ENCODE measurements around the gene NEK8. TPM values are rescaled to one million over a fixed set of nuclear protein-coding genes. Genes with fewer than 3 reads are reported as not detected.

NEK8 gene
- total and polyA plus RNA-seq, 9 of the 15 experiments (the other 6 are each of a cell fraction or from before 2014, with no cell fraction given) = 0.98 to 16.6 (median 4.6) TPM

DNA sequence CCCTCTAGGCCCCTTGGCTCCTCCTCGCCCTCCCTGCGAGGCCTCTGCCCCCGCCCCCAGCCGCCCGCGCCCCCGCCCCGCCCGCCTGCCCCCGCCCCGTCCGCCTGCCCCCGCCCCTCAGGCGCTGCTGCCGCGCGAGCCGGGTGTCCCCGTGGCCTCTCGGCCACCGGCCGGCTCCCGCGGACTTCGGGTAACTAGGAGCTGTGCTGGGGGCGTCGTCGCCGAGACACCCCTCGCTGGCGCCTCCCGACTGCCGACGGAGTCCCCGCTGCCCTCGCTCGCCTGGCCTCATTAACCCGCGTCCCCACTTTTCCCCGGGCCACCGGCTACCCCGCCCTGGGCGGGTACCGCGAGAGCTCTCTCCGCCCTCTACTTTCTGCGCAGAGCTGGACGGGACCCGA lies 2.4 kb upstream of the NEK8 start, which contains the start of gene TLCD1 (continued):
- TF ChIP-seq SMARCA4 (IDR thresholded peaks at IDR 0.05) (no peak), MCM5 (IDR thresholded peaks at IDR 0.05; ENCODE audit: low read depth) (no peak), GTF2A2 (tag; IDR thresholded peaks at IDR 0.05) (no peak), MXI1 (IDR thresholded peaks at IDR 0.05; ENCODE audit: low read depth, low read length) (no peak), ARHGAP35 (IDR thresholded peaks at IDR 0.05; ENCODE audit: partially characterized antibody) (peak; percentile 32), ZBTB1 (CRISPR knock-in tag; IDR thresholded peaks at IDR 0.05; ENCODE audit: borderline replicate concordance, low read depth) (peak; percentile 38; the same call in 1 of the 2 replicates), ZNF707 (CRISPR knock-in tag; conservative IDR thresholded peaks at IDR 0.05) (no peak), POLR2G (IDR thresholded peaks at IDR 0.05; ENCODE audit: low read depth, low read length) (peak; percentile 81), NCOA6 (IDR thresholded peaks at IDR 0.05) (no peak), SIN3A (IDR thresholded peaks at IDR 0.05; ENCODE audit: borderline replicate concordance in 2 of 2, control insufficient read depth in 1 of 2, low read depth in 2 of 2, low read length in 2 of 2) (no peak; a peak in 1 of 4 replicates), PHF8 (IDR thresholded peaks at IDR 0.05; ENCODE audit: borderline replicate concordance, low read length) (peak; percentile 58; the same call in 1 of the 2 replicates), TSC22D4 (tag; IDR thresholded peaks at IDR 0.05) (no peak), HSF4 (CRISPR knock-in tag; IDR thresholded peaks at IDR 0.05; ENCODE audit: borderline replicate concordance) (no peak), CREB1 (IDR thresholded peaks at IDR 0.05) (no peak), CREB1 (CRISPR knock-in tag; IDR thresholded peaks at IDR 0.05) (0 out of 2 replicates have a peak, but pooled peaks have one; percentile 18), PHF21A (IDR thresholded peaks at IDR 0.05; ENCODE audit: borderline replicate concordance, low read depth) (no peak), TAF9B (IDR thresholded peaks at IDR 0.05; ENCODE audit: partially characterized antibody) (no peak), KLF10 (CRISPR knock-in tag; IDR thresholded peaks at IDR 0.05) (no peak), ZNF586 (CRISPR knock-in tag; conservative IDR thresholded peaks at IDR 0.05) (no peak), CXXC5 (CRISPR knock-in tag; IDR thresholded peaks at IDR 0.05) (no peak), NCOR1 (IDR thresholded peaks at IDR 0.05) (no peak), NR2C2 (CRISPR knock-in tag; IDR thresholded peaks at IDR 0.05) (no peak), NR2C2 (tag; IDR thresholded peaks at IDR 0.05) (0 out of 2 replicates have a peak, but pooled peaks have one; percentile 9), CC2D1A (IDR thresholded peaks at IDR 0.05) (no peak), RB1 (IDR thresholded peaks at IDR 0.05; ENCODE audit: low read depth) (no peak), JUND (IDR thresholded peaks at IDR 0.05; ENCODE audit: borderline replicate concordance, low read depth, low read length) (no peak), JUND (tag; IDR thresholded peaks at IDR 0.05; ENCODE audit: borderline replicate concordance, low read depth, low read length) (no peak), HNRNPUL1 (IDR thresholded peaks at IDR 0.05; ENCODE audit: low read length) (no peak)
- TF ChIP-seq, protein P1, sequence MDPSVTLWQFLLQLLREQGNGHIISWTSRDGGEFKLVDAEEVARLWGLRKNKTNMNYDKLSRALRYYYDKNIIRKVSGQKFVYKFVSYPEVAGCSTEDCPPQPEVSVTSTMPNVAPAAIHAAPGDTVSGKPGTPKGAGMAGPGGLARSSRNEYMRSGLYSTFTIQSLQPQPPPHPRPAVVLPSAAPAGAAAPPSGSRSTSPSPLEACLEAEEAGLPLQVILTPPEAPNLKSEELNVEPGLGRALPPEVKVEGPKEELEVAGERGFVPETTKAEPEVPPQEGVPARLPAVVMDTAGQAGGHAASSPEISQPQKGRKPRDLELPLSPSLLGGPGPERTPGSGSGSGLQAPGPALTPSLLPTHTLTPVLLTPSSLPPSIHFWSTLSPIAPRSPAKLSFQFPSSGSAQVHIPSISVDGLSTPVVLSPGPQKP (CRISPR knock-in tag; IDR thresholded peaks at IDR 0.05) = no peak
- TF ChIP-seq, protein P2, sequence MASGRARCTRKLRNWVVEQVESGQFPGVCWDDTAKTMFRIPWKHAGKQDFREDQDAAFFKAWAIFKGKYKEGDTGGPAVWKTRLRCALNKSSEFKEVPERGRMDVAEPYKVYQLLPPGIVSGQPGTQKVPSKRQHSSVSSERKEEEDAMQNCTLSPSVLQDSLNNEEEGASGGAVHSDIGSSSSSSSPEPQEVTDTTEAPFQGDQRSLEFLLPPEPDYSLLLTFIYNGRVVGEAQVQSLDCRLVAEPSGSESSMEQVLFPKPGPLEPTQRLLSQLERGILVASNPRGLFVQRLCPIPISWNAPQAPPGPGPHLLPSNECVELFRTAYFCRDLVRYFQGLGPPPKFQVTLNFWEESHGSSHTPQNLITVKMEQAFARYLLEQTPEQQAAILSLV (tag; IDR thresholded peaks at IDR 0.05) = no peak
- TF ChIP-seq, protein P3, sequence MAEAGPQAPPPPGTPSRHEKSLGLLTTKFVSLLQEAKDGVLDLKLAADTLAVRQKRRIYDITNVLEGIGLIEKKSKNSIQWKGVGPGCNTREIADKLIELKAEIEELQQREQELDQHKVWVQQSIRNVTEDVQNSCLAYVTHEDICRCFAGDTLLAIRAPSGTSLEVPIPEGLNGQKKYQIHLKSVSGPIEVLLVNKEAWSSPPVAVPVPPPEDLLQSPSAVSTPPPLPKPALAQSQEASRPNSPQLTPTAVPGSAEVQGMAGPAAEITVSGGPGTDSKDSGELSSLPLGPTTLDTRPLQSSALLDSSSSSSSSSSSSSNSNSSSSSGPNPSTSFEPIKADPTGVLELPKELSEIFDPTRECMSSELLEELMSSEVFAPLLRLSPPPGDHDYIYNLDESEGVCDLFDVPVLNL (CRISPR knock-in tag; IDR thresholded peaks at IDR 0.05; ENCODE audit: low read depth) = no peak

Measured in K562 (cell line).